HCT116 (cell line): ENCODE results near the gene DPP10. TPM values are rescaled to one million over a fixed set of nuclear protein-coding genes. Genes with fewer than 3 reads are reported as not detected.

Source experiments
- ATAC-seq: fragments of 200-7000 bp; cut with Tn5 transposase; 2 replicates; pipeline ENCODE4 v1.9.1; 2020; ENCODE audit warnings: mild to moderate bottlenecking, moderate library complexity
- BruUV-seq: library from RNA; stranded (reverse); fragments of 400-500 nt; replicated peaks from 2 replicates; lab custom pipeline; 2021; lab: Mats Ljungman, UMichigan
- CTCF ChIA-PET: fragments of 300-600 bp; sonication (Branson Sonifier 250); formaldehyde crosslinking; loops from one replicate; lab custom pipeline; 2021; ENCODE audit warnings: antibody characterized with exemption; lab: Charles Lee
- POLR2A ChIA-PET: fragments of 300-600, 350-600 bp; sonication (Branson Sonifier 250); formaldehyde crosslinking; loops from one replicate; lab custom pipeline; 2021; ENCODE audit warnings: antibody characterized with exemption; lab: Charles Lee
- RAD21 ChIA-PET, 2 experiments: fragments of 300-600 bp; sonication (Branson Sonifier 250); formaldehyde crosslinking; loops; one replicate each; lab custom pipeline; 2023; ENCODE audit warnings: low total read pairs in 2 of 2; ENCODE audit not compliant: uncharacterized antibody in 2 of 2, unreplicated experiment in 2 of 2, low non-redundant PET in 1 of 2; lab: Charles Lee
- DNase-seq: peaks from one replicate; pipeline ENCODE4 v3.0.0-alpha.2; 2010; ENCODE audit warnings: low read depth, low spot score
- H2AFZ ChIP-seq: fragments of 200-600 bp; shearing (Covaris generic), sonication (generic); 2 replicates; pipeline ENCODE4 v1.6.1; 2017; ENCODE audit warnings: low read depth, mixed run types, mixed read lengths, antibody characterized with exemption, low read length; ENCODE audit not compliant: poor library complexity, severe bottlenecking
- H3K27ac ChIP-seq: 2 replicates; pipeline ENCODE4 v1.5.1; 2012; ENCODE audit warnings: low read depth, low read length
- H3K27me3 ChIP-seq: fragments of 200-600 bp; sonication (generic); 2 replicates; pipeline ENCODE4 v1.6.1; 2016; ENCODE audit warnings: mixed run types, low read length, mixed read lengths; ENCODE audit not compliant: insufficient read depth
- H3K36me3 ChIP-seq, 2 experiments: fragments of 200-500 bp in 1 of 2; fragments of 200-600 bp in 1 of 2; sonication (Bioruptor generic) in 1 of 2; sonication (generic) in 1 of 2; 2 replicates each; pipeline versions ENCODE4 v1.5.1 to v1.6.1; 2014 to 2016; ENCODE audit warnings: low read length in 2 of 2, inconsistent platforms in 1 of 2, mixed read lengths in 1 of 2, mixed run types in 1 of 2; ENCODE audit not compliant: insufficient read depth in 2 of 2, control insufficient read depth in 1 of 2
- H3K4me1 ChIP-seq, 2 experiments: fragments of 200-600 bp in 1 of 2; sonication (generic) in 1 of 2; 2 replicates each; pipeline versions ENCODE4 v1.5.1 to v1.6.1; 2012 to 2017; ENCODE audit warnings: low read length in 2 of 2, inconsistent platforms in 1 of 2, mild to moderate bottlenecking in 1 of 2, mixed read lengths in 1 of 2, mixed run types in 1 of 2, moderate library complexity in 1 of 2; ENCODE audit not compliant: insufficient read depth in 2 of 2, control insufficient read depth in 1 of 2
- H3K4me2 ChIP-seq: fragments of 200-600 bp; sonication (generic); 2 replicates; pipeline ENCODE4 v1.6.1; 2017; ENCODE audit warnings: mixed run types, low read length, mixed read lengths
- H3K4me3 ChIP-seq, 2 experiments: fragments of 200-600 bp in 1 of 2; sonication (generic) in 1 of 2; replicated peaks in 1 of 2; 2 replicates each; pipeline ENCODE4 v1.5.1; 2011 to 2016; ENCODE audit warnings: low read length in 2 of 2, control low read depth in 1 of 2, low read depth in 1 of 2, mild to moderate bottlenecking in 1 of 2, mixed read lengths in 1 of 2, mixed run types in 1 of 2
- H3K79me2 ChIP-seq: fragments of 200-600 bp; sonication (generic); 2 replicates; pipeline ENCODE4 v1.6.1; 2017; ENCODE audit warnings: mild to moderate bottlenecking, mixed run types, low read length, moderate library complexity, mixed read lengths; ENCODE audit not compliant: insufficient read depth
- H3K9ac ChIP-seq: fragments of 200-600 bp; sonication (generic); 2 replicates; pipeline ENCODE4 v1.6.1; 2016; ENCODE audit warnings: low read length, mixed read lengths
- H3K9me2 ChIP-seq: fragments of 200-600 bp; sonication (generic), shearing (Covaris generic); 2 replicates; pipeline ENCODE4 v1.6.1; 2017; ENCODE audit warnings: mixed run types, mild to moderate bottlenecking, moderate library complexity; ENCODE audit not compliant: insufficient read depth
- H3K9me3 ChIP-seq, 2 experiments: fragments of 200-500 bp in 1 of 2; fragments of 200-600 bp in 1 of 2; sonication (Bioruptor generic) in 1 of 2; sonication (generic) in 1 of 2; 2 replicates each; pipeline ENCODE4 v1.6.1; 2014 to 2017; ENCODE audit warnings: low read length in 2 of 2, mixed read lengths in 2 of 2, inconsistent platforms in 1 of 2, low read depth in 1 of 2, mild to moderate bottlenecking in 1 of 2, mixed run types in 1 of 2, moderate library complexity in 1 of 2; ENCODE audit not compliant: control insufficient read depth in 1 of 2, insufficient read depth in 1 of 2
- H4K20me1 ChIP-seq: fragments of 200-600 bp; sonication (generic), shearing (Covaris generic); 2 replicates; pipeline ENCODE4 v1.6.1; 2017; ENCODE audit warnings: mixed run types, mild to moderate bottlenecking, moderate library complexity; ENCODE audit not compliant: insufficient read depth
- CBX3 ChIP-seq: IDR thresholded peaks from 2 replicates; pipeline ENCODE4 v1.6.1; 2012; ENCODE audit warnings: low read depth
- CEBPB ChIP-seq: IDR thresholded peaks from 2 replicates; pipeline ENCODE4 v1.6.1; 2012; ENCODE audit warnings: low read depth
- CTCF ChIP-seq, 3 experiments: fragments of 200-600 bp in 1 of 3; sonication (generic) in 1 of 3; IDR thresholded peaks in 2 of 3; conservative IDR thresholded peaks in 1 of 3; 2 replicates each; pipeline ENCODE4 v1.5.1; 2012 to 2017; ENCODE audit warnings: low read depth in 2 of 3, low read length in 2 of 3, antibody characterized with exemption in 1 of 3, borderline replicate concordance in 1 of 3, control low read depth in 1 of 3, mild to moderate bottlenecking in 1 of 3, mixed read lengths in 1 of 3, mixed run types in 1 of 3, moderate library complexity in 1 of 3; ENCODE audit not compliant: insufficient read depth in 1 of 3
- ELF1 ChIP-seq: IDR thresholded peaks from 2 replicates; pipeline ENCODE4 v1.6.1; 2012; ENCODE audit warnings: low read depth, borderline replicate concordance
- EZH2 ChIP-seq: fragments of 200-600 bp; sonication (generic); IDR thresholded peaks from 2 replicates; pipeline ENCODE4 v1.6.1; 2017; ENCODE audit warnings: antibody characterized with exemption, mixed run types
- EZH2phosphoT487 ChIP-seq: fragments of 200-600 bp; IDR thresholded peaks from 2 replicates; pipeline ENCODE4 v1.6.1; 2018; ENCODE audit warnings: antibody characterized with exemption, borderline replicate concordance
- FOSL1 ChIP-seq: IDR thresholded peaks from 2 replicates; pipeline ENCODE4 v1.6.1; 2012; ENCODE audit warnings: low read depth
- JUND ChIP-seq: IDR thresholded peaks from 2 replicates; pipeline ENCODE4 v1.6.1; 2012
- MAX ChIP-seq: IDR thresholded peaks from 2 replicates; pipeline ENCODE4 v1.6.1; 2012
- POLR2AphosphoS5 ChIP-seq: IDR thresholded peaks from 2 replicates; pipeline ENCODE4 v1.6.1; 2011; ENCODE audit warnings: mild to moderate bottlenecking, low read depth, low read length, moderate library complexity
- SIN3A ChIP-seq: IDR thresholded peaks from 2 replicates; pipeline ENCODE4 v1.6.1; 2012; ENCODE audit warnings: low read depth
- SP1 ChIP-seq: IDR thresholded peaks from 2 replicates; pipeline ENCODE4 v1.6.1; 2012; ENCODE audit warnings: low read depth
- SRF ChIP-seq: IDR thresholded peaks from 2 replicates; pipeline ENCODE4 v1.6.1; 2012; ENCODE audit warnings: low read depth
- TCF7L2 ChIP-seq: IDR thresholded peaks from 2 replicates; pipeline ENCODE4 v1.7.0; 2011; ENCODE audit warnings: borderline replicate concordance, inconsistent platforms; ENCODE audit not compliant: insufficient read depth, insufficient read length; ENCODE audit errors: extremely low read depth
- YY1 ChIP-seq: IDR thresholded peaks from 2 replicates; pipeline ENCODE4 v1.6.1; 2011; ENCODE audit warnings: low read length, low read depth, moderate library complexity, mild to moderate bottlenecking; ENCODE audit not compliant: insufficient replicate concordance; ENCODE audit errors: extremely low read depth
- ZBTB33 ChIP-seq: IDR thresholded peaks from 2 replicates; pipeline ENCODE4 v1.6.1; 2011; ENCODE audit warnings: mild to moderate bottlenecking, low read length, moderate library complexity; ENCODE audit not compliant: insufficient replicate concordance; ENCODE audit errors: extremely low read depth
- ZFX ChIP-seq: fragments of 450-650 bp; IDR thresholded peaks from 2 replicates; pipeline ENCODE4 v1.6.1; 2017
- intact Hi-C: fragments of 100-400 bp; cut with micrococcal nuclease; formaldehyde crosslinking; loops from 2 replicates; pipeline ENCODE4 v1.10.0; 2022
- total RNA-seq: library from RNA; stranded (reverse); gene quantifications from one replicate; pipeline ENCODE4 v1.2.1, GENCODE V29; 2021; ENCODE audit not compliant: unreplicated experiment
- TF ChIP-seq, protein P1 (sequence below): IDR thresholded peaks from 2 replicates; pipeline ENCODE4 v1.6.1; 2012

The DPP10 gene
- total RNA-seq, 1 experiment from 2014 or later = not detected

GRCh38 chr2:115190459-115190858 is 748.0 kb downstream of the DPP10 start (continued):
- TF ChIP-seq CTCF (IDR thresholded peaks at IDR 0.05 in 2 of 3, conservative IDR thresholded peaks at IDR 0.05 in 1 of 3; ENCODE audit: borderline replicate concordance in 1 of 3, insufficient read depth in 1 of 3, low read depth in 2 of 3, low read length in 2 of 3) (no peak), YY1 (no peak), EZH2phosphoT487 (no peak), SP1 (no peak), EZH2 (no peak), JUND (no peak)

DNA sequence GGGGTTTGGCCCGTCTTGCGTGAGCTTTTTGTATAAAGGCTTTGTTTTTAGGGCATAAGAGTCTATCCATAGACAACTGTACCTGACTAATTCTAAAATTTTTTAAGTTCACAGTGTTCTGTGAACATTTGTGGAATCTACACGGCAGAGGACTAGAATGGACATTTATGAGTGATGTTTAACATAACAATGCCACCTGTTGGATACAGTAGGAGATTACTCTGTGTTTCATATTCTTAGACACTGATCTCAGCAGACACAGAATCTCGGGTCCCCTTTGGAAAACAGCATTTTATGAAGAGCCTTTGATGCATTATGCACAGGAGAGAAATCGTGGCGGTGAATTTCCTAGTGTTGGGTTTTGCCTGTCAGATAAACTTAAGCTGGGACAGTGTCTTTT is 752.2 kb downstream of the DPP10 start:
- POLR2A ChIA-PET = no interaction called here
- no peak overlapping the region for H3K9ac ChIP-seq
- ATAC-seq = no peak

More for the DNA sequence above, 752.2 kb downstream of the DPP10 start:
- DNase-seq = no peak
- no peaks in the 10 kb centered on the region for H3K9me2 ChIP-seq
- CTCF ChIA-PET = no interaction called here
- H3K27me3 ChIP-seq = no peaks in the 10 kb centered on the region
- no TSS peak for BruUV-seq
- TF ChIP-seq FOSL1 = no peak
- TF ChIP-seq SP1 = no peak
- TF ChIP-seq ZBTB33 = no peak
- no peak for TF ChIP-seq MAX
- TF ChIP-seq SIN3A = no peak
- no peak for TF ChIP-seq CEBPB
- TF ChIP-seq SRF = no peak
- TF ChIP-seq YY1 = no peak
- no peak for TF ChIP-seq ZFX
- TF ChIP-seq EZH2 = no peak
- no peak for TF ChIP-seq TCF7L2
- TF ChIP-seq ELF1 = no peak
- no peak for TF ChIP-seq CBX3
- no peak for TF ChIP-seq POLR2AphosphoS5
- TF ChIP-seq, protein P1, sequence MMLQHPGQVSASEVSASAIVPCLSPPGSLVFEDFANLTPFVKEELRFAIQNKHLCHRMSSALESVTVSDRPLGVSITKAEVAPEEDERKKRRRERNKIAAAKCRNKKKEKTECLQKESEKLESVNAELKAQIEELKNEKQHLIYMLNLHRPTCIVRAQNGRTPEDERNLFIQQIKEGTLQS = no peak
- TF ChIP-seq JUND = no peak
- TF ChIP-seq EZH2phosphoT487 = no peak
- no peak for TF ChIP-seq CTCF (IDR thresholded peaks at IDR 0.05 in 2 of 3, conservative IDR thresholded peaks at IDR 0.05 in 1 of 3; ENCODE audit: borderline replicate concordance in 1 of 3, insufficient read depth in 1 of 3, low read depth in 2 of 3, low read length in 2 of 3)
- TF ChIP-seq, all 23 proteins: peak for 0
- H3K4me1 ChIP-seq = no peaks in the 10 kb centered on the region
- H3K4me3 ChIP-seq = no peak overlapping the region
- no peak overlapping the region for H3K4me2 ChIP-seq
- no peaks in the 10 kb centered on the region for H4K20me1 ChIP-seq
- RAD21 ChIA-PET = no interaction called here
- no peak overlapping the region for H2AFZ ChIP-seq
- H3K27ac ChIP-seq = no peak overlapping the region
- no peaks in the 10 kb centered on the region for H3K79me2 ChIP-seq
- intact Hi-C loops = no loop called here
- H3K36me3 ChIP-seq = no peaks in the 10 kb centered on the region
- peaks cover 0 to 9% of the 10 kb centered on the region in 2 experiments; a peak in 2 of 4 replicates for H3K9me3 ChIP-seq
